Epidermal melanocyte (primary cell): ENCODE measurements around the gene UBXN6.
A peak's percentile ranks its signal among the peaks of the same experiment; 100 is the strongest.

ENCODE experiments used
- DNase-seq: peaks from one replicate; pipeline ENCODE4 v3.0.0; 2011; ENCODE audit warnings: low spot score; ENCODE audit not compliant: insufficient read length

UBXN6 gene

DNA sequence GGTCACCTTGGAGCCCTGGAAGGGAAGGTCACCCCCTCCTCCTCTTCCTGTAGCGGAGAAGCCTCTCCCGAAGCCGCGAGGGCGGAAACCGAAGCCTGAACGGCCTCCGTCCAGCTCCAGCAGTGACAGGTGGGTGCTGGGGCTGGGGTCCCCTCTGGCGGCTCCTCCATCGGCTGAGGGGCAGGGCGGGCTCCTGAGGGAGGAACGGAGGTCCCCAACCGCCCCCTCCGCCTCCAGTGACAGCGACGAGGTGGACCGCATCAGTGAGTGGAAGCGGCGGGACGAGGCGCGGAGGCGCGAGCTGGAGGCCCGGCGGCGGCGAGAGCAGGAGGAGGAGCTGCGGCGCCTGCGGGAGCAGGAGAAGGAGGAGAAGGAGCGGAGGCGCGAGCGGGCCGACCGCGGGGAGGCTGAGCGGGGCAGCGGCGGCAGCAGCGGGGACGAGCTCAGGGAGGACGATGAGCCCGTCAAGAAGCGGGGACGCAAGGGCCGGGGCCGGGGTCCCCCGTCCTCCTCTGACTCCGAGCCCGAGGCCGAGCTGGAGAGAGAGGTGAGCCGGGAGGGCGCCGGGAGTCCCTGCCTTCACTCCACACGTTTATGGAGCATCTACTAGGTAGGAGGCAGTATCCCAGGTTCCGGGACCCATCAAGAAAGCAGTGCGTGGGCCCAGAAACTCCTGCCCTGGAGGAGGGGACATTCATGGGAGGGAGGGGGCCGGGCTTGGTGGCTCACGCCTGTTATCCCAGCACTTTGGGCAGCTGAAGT lies 36.5 kb upstream of the UBXN6 start:
- no peak for DNase-seq

DNA sequence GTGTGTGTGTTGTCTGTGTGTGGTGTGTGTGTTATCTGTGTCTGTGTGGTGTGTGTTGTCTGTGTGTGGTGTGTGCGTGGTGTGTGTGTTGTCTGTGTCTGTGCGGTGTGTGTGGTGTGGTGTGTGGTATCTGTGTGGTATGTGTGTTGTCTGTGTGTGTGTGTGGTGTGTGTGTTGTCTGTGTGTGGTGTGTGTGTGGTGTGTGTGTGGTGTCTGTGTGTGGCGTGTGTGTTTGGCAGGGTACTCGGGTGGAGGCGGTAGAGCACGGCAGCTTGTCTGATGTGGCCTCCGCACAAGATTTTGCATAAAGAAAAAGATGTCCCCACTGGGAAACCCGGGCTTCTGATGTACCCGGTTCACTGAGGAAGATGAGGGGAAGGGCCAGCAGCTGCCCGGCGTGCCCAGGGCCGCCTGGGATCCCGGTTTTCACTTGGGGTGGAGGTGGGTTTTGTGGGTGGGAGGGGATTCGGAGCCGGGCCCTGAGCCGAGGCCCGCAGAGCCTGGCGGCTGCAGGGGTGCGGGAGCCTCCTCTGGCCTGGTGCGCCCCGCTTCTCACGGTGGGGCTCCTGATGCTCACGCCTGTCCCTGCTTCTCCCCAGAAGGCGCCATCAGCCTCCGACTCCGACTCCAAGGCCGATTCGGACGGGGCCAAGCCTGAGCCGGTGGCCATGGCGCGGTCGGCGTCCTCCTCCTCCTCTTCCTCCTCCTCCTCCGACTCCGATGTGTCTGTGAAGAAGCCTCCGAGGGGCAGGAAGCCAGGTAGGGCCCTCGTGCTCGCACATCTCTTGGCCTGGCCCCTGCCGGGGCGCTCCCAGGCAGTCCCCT lies 35.7 kb upstream of the UBXN6 start:
- no peak for DNase-seq

DNA sequence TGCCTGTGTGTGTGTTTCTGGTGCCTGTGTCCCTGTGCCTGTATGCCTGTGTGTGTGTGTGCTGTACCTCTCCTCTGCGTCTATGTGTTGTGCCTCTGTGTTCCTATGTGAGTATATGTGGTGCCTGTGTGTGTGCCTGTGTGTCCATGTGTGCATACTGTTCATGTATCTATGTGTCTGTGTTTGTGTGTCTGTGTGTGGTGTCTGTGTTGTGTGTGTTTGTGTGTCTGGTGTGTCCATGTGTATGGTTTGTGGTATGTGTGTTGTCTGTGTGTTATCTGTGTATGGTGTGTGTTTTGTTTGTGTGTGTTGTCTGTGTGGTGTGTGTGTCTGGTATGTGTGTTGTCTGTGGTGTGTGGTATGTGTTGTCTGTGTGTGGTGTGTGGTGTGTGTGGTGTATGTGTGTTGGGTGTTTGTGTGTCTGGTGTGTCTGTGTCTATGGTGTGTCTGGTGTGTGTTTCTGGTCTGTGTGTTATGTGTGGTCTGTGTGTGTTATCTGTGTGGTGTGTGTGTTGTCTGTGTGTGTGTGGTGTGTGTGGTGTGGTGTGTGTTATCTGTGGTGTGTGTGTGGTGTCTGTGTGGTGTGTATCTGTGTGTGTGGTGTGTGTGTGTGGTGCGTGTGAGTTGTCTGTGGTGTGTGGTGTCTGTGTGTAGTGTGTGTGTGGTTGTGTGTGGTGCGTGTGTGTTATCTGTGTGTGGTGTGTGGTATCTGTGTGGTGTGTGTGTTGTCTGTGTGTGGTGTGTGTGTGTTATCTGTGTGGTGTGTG lies 34.9 kb upstream of the UBXN6 start:
- no peak for DNase-seq

DNA sequence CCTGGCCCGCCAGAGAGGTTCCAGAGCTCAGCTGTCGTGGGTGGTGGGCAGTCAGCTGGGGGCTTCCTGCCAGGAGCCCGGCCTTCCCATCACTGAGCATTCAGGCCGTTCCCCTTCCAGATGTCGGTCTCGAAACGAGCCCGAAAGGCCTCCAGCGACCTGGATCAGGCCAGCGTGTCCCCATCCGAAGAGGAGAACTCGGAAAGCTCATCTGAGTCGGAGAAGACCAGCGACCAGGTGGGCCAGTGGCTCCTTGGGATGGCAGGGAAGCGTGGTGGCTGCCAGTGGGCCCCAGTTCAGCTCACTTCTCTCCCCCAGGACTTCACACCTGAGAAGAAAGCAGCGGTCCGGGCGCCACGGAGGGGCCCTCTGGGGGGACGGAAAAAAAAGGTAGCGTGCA lies 33.9 kb upstream of the UBXN6 start:
- no peak for DNase-seq

DNA sequence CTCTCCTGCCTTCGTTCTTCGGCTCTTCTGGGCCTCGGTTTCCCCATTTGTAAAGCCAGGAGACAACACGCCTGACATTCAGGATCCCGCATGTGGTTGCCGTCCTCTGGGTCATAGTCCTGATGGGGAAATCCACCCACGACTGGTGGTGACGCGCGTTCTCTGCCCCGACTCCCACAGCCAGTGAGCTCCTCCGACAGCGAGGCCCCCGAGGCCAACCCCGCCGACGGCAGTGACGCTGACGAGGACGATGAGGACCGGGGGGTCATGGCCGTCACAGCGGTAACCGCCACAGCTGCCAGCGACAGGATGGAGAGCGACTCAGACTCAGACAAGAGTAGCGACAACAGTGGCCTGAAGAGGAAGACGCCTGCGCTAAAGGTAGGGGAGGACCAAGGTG lies 30.9 kb upstream of the UBXN6 start:
- no peak for DNase-seq

DNA sequence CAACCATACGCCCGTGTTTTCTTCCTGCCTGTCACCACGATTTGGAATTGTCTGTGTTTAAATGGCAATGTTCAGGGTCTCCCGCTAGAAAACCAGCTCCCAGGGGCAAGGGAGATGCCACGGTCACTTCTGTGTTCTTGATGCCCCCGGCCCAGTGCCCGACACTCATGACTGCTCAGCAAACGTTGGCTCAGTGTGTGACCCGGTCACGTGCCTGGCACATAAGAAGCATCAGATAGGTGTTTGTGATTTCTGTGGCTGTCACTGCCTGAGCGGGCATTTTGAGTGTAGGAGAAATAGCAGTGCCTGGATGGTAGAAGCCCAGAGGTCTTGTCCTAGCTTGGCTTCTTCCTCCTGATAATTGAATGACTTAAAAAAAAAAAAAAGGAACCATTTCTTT lies 30.0 kb upstream of the UBXN6 start:
- DNase-seq, result no peak

DNA sequence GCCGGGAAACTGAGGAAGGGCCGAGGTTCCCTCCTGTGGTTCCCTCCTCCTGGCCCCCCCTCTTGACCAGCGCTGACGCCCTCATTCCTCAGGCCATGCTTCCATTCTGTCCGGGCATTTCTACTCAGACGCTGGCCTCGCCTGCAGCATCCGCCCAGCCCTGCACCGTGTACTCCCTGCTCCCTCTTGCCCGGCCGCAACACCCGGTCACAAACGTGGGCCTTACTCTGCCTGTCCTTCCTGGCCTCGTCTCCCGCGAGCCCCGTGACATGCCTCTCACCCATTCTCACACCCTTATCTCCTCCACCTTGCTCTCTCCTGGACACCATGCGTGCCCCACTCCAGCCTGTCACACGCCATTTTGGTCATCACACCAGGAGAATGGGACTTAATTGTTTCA lies 25.8 kb upstream of the UBXN6 start:
- DNase-seq, result no peak

DNA sequence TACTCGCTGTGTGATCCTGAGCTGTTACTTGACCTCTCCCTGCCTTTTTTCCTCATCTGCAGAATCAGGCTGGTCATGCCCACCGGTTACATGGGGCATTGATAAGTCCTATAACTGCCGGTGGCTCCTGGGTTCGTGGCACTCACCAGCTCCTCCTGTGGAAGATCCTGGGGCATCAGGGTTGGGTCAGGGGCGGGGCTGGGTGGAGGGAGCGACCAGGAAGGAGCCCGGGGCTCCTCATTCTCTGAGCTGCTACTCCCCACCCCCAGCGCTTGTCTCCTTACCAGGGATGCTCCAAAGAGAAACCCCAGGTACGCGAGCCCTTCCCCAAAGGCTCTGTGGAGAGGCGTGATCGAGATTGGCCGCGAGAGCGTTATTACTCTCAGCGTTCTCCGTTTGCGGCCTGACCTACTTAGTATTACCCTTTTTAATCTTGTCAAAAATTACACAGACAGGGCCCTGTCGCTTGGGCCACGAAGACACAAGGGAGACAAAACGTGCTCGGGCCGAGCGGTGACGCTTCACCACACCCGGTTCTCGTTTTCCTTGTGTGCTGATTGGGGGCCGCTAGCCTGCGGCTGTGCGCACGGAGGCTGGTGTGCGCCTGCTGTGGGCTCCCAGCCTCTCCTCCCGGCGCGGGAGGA lies 25.2 kb upstream of the UBXN6 start:
- DNase-seq, result no peak

DNA sequence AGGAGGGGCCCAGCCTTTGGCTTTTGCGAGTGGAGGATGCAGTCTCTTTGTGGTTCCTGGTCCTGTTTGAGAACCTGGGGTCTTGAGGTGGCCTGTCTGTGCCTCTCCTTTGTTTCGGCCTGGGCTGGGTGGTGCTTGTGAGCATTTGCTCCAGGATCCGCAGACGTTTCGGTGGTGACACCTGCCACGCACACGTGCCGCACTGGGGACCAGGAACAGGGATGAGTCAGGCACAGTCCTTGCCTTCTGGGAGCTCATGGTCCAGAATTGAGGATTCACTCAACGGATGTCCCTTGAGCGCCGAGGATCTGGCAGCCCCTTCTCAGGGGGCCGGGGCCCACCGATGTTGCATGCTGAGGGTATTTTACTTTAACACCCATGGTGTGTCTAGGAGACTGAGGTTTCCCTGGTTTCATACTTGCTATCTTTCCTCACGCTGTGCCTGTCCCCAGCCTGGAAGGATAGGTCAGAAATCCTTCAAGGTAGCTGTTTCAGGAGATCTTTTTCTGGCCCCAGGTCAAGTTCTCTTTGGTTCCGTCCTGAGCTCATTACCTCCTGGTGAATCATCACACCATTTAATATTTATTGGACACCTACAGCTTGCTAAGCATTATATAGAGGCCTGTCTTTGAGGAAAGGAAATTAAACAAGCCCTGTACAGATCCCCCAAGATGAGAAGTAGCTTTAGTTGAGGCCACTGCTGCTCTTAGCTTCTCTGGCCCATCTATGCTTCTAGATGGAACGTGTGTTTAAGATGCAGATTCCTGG lies 19.6 kb upstream of the UBXN6 start:
- no peak for DNase-seq

DNA sequence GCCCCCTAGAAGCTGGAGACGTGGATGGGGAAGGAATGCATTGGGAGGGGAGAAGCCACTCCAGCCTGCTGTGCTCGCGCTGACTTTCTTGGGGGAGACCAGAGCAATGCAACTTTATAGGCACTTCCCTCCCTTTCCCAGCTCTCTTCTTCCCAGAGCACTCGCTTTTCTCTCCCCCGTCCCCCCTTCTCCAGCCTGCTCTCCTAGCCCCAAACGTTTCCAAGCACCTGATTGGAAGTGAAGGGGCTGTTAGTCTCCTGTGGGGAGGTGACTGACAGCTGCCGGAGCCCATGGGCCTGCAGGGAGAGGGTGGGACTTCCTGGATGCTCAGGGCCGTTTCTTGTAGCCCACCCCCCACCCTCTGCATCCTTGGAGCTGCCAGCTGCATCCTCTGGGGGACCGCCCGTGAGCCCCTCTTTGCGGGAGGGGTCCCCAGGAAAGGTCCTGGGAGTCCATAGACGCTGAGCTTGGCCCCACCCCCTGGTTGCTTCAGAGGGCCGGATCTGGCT lies 17.0 kb upstream of the UBXN6 start:
- DNase-seq, result peak; percentile 77

DNA sequence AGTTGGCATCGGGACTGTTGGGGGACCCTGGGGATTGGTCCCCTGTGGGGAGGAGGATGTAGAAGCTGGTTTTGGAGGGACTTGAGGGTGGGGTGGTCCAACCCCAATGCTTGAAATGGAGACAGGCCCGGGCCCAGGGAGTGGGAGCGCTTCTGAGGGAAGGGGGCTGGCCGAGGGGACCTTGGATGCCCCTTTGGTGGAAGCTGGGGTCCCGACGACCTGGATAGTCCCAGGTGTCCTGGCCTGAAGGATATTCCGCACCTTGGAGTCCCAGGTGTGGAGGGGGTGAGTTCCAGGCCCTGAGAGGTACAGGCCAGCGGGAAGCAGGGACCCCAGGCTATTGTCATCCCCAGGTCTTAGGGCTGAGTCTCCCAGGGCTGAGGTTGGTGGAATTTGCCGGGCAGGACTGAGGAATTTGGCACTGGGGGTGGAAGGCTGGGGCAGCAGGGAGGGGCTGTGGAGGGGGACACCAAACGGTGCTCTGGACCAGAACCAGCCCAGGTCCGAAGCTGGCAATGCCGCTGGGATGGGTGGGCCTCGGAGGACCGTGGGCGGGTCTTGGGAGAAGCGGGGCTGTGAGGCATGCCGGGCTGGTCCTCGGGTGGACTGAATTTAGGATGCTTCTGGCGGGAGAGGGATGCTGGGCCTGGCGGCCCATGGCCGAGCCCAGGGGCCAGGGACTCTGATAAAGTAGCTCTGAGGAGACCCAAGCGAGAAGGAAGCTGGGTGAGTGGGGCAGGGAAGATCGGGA lies 16.3 kb upstream of the UBXN6 start:
- no peak for DNase-seq

DNA sequence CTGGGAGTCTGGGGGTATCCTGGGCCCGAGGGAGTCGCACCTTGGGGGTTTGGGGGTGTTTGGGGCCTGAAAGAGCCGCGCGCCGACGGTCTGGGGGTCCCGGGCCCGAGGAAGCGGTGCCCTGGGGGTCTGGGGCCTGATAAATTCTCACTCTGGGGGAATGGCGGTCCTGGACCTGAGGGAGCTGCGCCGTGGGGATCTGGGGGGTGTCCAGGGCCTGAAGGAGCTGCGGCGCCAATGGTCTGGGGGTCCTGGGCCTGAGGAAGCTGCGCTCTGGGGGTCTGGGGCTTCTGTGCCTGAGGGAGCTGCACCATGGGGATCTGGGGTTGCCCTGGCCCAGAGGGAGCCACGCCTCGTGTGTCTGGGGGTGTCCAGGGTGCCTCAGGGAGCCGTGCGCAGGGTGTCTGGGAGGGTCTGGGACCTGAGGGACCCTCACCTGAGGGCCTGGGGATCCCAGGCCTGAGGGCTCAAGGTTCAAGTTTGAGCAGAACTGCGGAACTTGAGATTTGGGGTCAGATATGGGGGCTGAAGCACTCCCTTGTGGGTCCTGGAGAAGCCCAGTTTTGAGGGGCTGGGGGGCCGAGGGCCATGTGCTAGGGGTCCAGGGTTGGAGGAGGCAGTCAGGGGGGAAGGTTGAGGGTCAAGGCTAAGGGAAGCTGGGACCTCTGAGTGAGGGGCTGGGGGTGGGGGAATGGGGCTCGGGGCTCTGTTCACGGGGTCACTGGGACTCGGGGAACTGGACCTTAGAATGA lies 15.6 kb upstream of the UBXN6 start:
- DNase-seq, result no peak

DNA sequence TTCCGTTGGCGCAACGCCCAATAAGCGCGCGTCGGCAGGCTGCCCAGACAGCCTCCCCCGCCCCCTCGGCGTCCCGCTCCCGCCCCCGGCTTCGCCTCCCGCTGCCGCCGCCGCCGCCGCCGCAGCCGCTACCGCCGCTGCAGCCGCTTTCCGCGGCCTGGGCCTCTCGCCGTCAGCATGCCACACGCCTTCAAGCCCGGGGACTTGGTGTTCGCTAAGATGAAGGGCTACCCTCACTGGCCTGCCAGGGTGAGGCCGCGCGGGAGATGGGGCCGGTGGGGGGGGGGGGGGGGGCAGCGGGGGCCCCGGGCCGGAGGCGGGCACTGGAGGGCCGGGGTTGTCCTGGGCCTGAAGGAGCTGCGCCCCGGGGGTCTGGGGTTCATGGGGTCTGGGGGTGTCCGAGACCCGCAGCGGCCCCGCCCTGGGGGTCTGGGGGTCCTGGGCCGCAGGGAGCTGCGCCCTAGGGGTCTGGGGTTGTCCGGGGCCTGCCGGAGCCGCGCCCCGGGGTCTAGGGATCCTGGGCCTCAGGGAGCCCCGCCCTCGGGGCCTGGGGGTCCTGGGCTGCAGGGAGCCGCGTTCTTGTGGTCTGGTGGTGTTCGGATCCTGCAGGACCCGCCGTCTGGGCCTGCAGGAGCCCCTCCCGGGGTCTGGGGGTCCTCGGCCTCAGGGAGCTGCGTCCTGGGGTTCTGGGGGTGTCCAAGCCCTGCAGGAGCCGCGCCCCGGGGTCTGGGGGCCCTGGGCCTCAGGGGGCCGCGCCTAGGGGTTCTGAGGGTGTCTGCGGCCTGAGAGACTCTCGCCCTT lies 14.8 kb upstream of the UBXN6 start, which contains the start of gene HDGFL2:
HDGFL2 (plus strand) TSS at position 124 of the 801 bp plus-strand sequence; CDS start at position 178, 54 bp downstream.
- no peak for DNase-seq

DNA sequence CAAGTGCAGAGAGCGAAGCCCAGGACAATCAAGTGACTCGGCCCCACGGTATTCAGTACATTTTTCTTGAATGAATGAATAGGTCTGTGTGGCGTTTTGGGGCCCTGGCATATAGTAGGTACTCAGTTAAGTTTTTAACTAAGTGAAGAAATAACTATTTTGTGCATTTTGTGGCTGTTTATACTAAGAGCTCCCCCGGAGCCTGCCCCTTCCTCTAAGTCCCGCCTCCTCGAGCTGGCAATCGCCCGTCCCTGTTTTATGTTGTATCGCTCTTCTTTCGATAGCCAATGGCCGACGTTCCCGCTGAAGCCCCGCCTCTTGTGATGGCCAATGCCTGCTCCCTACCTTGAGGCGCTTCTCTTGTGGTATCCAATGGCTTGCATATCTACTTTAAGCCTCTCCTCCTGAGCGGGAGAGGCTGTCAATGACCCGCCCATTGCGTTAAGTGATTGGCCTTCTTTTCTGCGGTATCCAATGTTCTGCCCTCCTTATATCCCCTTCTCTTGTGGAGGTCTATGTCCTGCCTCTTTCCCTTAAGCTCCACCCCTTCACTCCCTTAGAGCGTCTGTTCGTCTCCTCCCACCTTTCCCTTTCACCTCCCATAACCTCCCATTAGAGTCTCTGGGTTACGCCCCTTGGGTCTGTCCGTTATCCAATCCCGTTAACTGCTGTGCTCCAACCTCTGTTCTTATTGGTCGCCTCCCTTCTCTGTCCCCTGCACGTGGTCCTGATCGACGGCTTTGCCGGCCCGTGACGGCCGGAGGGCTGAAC lies 14.0 kb upstream of the UBXN6 start:
- DNase-seq, result peak; percentile 99

DNA sequence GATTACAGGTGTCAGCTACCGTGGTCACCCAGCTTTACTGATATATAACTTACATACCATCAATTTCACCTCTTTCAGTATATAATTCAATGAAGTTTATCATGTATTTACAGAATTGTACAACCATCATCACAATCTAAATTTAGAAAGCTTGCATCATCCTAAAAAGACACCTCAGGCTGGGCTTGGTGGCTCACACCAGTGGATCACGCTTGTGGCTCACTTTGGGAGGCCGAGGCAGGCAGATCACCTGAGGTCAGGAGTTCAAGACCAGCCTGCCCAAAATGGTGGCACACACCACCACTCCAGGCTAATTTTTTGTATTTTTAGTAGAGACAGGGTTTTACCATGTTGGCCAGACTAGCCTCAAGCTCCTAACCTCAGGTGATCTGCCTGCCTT lies 10.2 kb upstream of the UBXN6 start:
- DNase-seq, result no peak

DNA sequence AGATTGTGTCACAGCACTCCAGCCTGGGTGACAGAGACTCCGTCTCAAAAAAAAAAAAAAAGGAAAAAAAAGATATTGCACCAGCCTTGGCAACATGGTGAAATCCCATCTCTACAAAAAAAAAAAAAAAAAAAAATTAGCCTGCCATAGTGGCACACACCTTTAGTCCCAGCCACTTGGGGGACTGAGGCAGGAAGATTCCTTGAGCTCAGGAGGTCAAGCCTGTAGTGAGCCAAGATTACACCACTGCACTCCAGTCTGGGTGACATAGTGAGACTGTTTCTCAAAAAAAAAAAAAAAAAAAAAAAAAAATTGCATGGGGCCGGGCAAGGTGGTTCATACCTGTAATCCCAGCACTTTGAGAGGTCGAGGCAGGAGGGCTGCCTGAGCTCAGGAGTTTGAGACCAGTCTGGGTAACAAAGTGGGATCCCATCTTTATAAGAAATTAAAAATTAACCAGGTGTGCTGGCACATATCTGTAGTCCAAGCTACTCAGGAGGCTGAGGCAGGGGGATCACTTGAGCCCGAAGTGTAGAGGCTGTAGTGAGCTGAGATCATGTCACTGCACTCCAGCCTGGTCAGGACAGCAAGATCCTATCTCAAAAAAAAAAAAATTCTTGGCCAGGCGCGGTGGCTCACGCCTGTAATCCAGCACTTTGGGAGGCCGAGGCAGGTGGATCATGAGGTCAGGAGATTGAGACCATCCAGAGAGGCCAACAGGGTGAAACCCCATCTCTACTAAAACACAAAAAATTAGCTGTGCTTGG lies 7.4 kb upstream of the UBXN6 start:
- DNase-seq, result no peak
